IMR-90 (cell line): Measurements from ENCODE around the gene CD101.

Experiments
- BHLHE40 ChIP-seq: fragments of 150-350 bp; IDR thresholded peaks from 2 replicates; pipeline ENCODE4 v1.6.1; 2016; ENCODE audit warnings: mild to moderate bottlenecking, low read depth, low read length
- CEBPB ChIP-seq: IDR thresholded peaks from 2 replicates; pipeline ENCODE4 v1.6.1; 2012; ENCODE audit warnings: low read depth, low read length, improper control_type of control experiment
- CTCF ChIP-seq: conservative IDR thresholded peaks from 2 replicates; pipeline ENCODE4 v1.5.1; 2012; ENCODE audit warnings: mild to moderate bottlenecking, low read depth, low read length, improper control_type of control experiment
- ELK1 ChIP-seq: fragments of 150-350 bp; IDR thresholded peaks from 2 replicates; pipeline ENCODE4 v1.6.1; 2016; ENCODE audit warnings: low read depth, mild to moderate bottlenecking, low read length, moderate library complexity, borderline replicate concordance
- FOS ChIP-seq: fragments of 150-350 bp; IDR thresholded peaks from 2 replicates; pipeline ENCODE4 v1.6.1; 2016; ENCODE audit warnings: low read depth, low read length
- MAFK ChIP-seq: IDR thresholded peaks from 2 replicates; pipeline ENCODE4 v1.6.1; 2012; ENCODE audit warnings: low read depth, low read length, improper control_type of control experiment
- POLR2A ChIP-seq: IDR thresholded peaks from 2 replicates; pipeline ENCODE4 v1.6.1; 2012; ENCODE audit warnings: mild to moderate bottlenecking, low read depth, low read length
- RAD21 ChIP-seq: IDR thresholded peaks from 2 replicates; pipeline ENCODE4 v1.6.1; 2012; ENCODE audit warnings: low read length, improper control_type of control experiment
- RCOR1 ChIP-seq: IDR thresholded peaks from 2 replicates; pipeline ENCODE4 v1.6.1; 2012; ENCODE audit warnings: mild to moderate bottlenecking, low read length, improper control_type of control experiment; ENCODE audit not compliant: insufficient replicate concordance

GRCh38 chr1:117001254-117001927 lies at the start of gene CD101:
- TF ChIP-seq RAD21 (no peak), POLR2A (no peak), CTCF (no peak), RCOR1 (no peak), MAFK (no peak), ELK1 (no peak), FOS (no peak), BHLHE40 (no peak), CEBPB (no peak)
